Measurements from ENCODE around the gene GLP2R.

DNA sequence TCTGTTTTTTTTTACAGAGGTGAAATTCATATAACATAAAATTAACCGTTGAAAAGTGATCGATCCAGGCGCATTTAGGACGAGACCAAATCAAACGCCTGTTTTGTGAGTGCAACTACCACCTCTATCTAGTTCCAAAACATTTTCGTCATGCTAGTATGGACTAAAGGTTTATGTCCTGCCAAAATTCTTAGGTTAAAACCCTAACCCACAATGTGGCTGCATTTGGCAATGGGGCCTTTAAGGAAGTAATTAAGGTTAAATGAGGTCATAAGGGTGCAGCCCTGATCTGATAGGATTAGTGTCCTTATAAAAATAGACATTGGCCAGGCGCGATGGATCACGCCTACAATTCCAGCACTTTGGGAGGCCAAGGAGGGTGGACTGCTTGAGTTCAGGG lies 112.2 kb downstream of the GLP2R start:
- TF ChIP-seq SMAD4 (CRISPR knock-in tag; IDR thresholded peaks at IDR 0.05) = no peak
- TF ChIP-seq IRF2 (CRISPR knock-in tag; IDR thresholded peaks at IDR 0.05; ENCODE audit: borderline replicate concordance, low read depth) = no peak
- no peak for TF ChIP-seq SOX15 (CRISPR knock-in tag; IDR thresholded peaks at IDR 0.05)
- TF ChIP-seq CTCF (IDR thresholded peaks at IDR 0.05) = no peak
- TF ChIP-seq ESRRA (CRISPR knock-in tag; IDR thresholded peaks at IDR 0.05; ENCODE audit: borderline replicate concordance) = no peak
- TF ChIP-seq, protein P1, sequence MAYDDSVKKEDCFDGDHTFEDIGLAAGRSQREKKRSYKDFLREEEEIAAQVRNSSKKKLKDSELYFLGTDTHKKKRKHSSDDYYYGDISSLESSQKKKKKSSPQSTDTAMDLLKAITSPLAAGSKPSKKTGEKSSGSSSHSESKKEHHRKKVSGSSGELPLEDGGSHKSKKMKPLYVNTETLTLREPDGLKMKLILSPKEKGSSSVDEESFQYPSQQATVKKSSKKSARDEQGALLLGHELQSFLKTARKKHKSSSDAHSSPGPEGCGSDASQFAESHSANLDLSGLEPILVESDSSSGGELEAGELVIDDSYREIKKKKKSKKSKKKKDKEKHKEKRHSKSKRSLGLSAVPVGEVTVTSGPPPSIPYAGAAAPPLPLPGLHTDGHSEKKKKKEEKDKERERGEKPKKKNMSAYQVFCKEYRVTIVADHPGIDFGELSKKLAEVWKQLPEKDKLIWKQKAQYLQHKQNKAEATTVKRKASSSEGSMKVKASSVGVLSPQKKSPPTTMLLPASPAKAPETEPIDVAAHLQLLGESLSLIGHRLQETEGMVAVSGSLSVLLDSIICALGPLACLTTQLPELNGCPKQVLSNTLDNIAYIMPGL (CRISPR knock-in tag; IDR thresholded peaks at IDR 0.05) = no peak
- no peak for TF ChIP-seq FOXK1 (CRISPR knock-in tag; IDR thresholded peaks at IDR 0.05)
- no peak for TF ChIP-seq KAT7 (CRISPR knock-in tag; IDR thresholded peaks at IDR 0.05; ENCODE audit: borderline replicate concordance)
- TF ChIP-seq NFYB (CRISPR knock-in tag; conservative IDR thresholded peaks at IDR 0.05; ENCODE audit: low read depth) = no peak
- no peak for TF ChIP-seq SMAD3 (CRISPR knock-in tag; IDR thresholded peaks at IDR 0.05; ENCODE audit: borderline replicate concordance)
- TF ChIP-seq, protein P2, sequence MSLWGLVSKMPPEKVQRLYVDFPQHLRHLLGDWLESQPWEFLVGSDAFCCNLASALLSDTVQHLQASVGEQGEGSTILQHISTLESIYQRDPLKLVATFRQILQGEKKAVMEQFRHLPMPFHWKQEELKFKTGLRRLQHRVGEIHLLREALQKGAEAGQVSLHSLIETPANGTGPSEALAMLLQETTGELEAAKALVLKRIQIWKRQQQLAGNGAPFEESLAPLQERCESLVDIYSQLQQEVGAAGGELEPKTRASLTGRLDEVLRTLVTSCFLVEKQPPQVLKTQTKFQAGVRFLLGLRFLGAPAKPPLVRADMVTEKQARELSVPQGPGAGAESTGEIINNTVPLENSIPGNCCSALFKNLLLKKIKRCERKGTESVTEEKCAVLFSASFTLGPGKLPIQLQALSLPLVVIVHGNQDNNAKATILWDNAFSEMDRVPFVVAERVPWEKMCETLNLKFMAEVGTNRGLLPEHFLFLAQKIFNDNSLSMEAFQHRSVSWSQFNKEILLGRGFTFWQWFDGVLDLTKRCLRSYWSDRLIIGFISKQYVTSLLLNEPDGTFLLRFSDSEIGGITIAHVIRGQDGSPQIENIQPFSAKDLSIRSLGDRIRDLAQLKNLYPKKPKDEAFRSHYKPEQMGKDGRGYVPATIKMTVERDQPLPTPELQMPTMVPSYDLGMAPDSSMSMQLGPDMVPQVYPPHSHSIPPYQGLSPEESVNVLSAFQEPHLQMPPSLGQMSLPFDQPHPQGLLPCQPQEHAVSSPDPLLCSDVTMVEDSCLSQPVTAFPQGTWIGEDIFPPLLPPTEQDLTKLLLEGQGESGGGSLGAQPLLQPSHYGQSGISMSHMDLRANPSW (CRISPR knock-in tag; conservative IDR thresholded peaks at IDR 0.05; ENCODE audit: low read depth) = no peak
